RWPE2 (cell line): ENCODE measurements around the gene GPR78.

ENCODE experiments used
- ATAC-seq: fragments of 200-7000 bp; cut with Tn5 transposase; 3 replicates; pipeline ENCODE4 v1.9.1; 2021; ENCODE audit warnings: low read depth
- DNase-seq: peaks from one replicate; pipeline ENCODE4 v3.0.0-alpha.2; 2020; ENCODE audit warnings: low spot score
- H3K27ac ChIP-seq: fragments of 450-650 bp; 2 replicates; pipeline ENCODE4 v1.5.1; 2017; ENCODE audit warnings: mild to moderate bottlenecking; ENCODE audit not compliant: poor library complexity, severe bottlenecking
- H3K27me3 ChIP-seq: fragments of 250-450 bp; sonication (Bioruptor Pico); 2 replicates; pipeline ENCODE4 v1.5.1; 2021; ENCODE audit warnings: mild to moderate bottlenecking, moderate library complexity; ENCODE audit not compliant: insufficient read depth, poor library complexity, severe bottlenecking
- H3K36me3 ChIP-seq: fragments of 250-450 bp; sonication (Bioruptor Pico); 2 replicates; pipeline ENCODE4 v1.5.1; 2020; ENCODE audit warnings: low read depth, mild to moderate bottlenecking, moderate library complexity
- H3K4me1 ChIP-seq: fragments of 250-450 bp; sonication (Bioruptor Pico); 2 replicates; pipeline ENCODE4 v1.5.1; 2021; ENCODE audit warnings: mild to moderate bottlenecking, moderate library complexity; ENCODE audit not compliant: insufficient read depth, poor library complexity, severe bottlenecking
- H3K4me3 ChIP-seq: fragments of 250-450 bp; sonication (Bioruptor Pico); 2 replicates; pipeline ENCODE4 v1.5.1; 2021; ENCODE audit warnings: mild to moderate bottlenecking, moderate library complexity; ENCODE audit not compliant: severe bottlenecking
- H3K9me3 ChIP-seq: fragments of 250-450 bp; sonication (Bioruptor Pico); 2 replicates; pipeline ENCODE4 v1.5.1; 2021; ENCODE audit warnings: mild to moderate bottlenecking, moderate library complexity; ENCODE audit not compliant: severe bottlenecking
- TF ChIP-seq, protein P1 (sequence below): fragments of 450-650 bp; IDR thresholded peaks from one replicate; pipeline ENCODE4 v1.5.1; 2017; ENCODE audit warnings: mild to moderate bottlenecking, moderate library complexity; ENCODE audit not compliant: poor library complexity, severe bottlenecking

The GPR78 gene

DNA sequence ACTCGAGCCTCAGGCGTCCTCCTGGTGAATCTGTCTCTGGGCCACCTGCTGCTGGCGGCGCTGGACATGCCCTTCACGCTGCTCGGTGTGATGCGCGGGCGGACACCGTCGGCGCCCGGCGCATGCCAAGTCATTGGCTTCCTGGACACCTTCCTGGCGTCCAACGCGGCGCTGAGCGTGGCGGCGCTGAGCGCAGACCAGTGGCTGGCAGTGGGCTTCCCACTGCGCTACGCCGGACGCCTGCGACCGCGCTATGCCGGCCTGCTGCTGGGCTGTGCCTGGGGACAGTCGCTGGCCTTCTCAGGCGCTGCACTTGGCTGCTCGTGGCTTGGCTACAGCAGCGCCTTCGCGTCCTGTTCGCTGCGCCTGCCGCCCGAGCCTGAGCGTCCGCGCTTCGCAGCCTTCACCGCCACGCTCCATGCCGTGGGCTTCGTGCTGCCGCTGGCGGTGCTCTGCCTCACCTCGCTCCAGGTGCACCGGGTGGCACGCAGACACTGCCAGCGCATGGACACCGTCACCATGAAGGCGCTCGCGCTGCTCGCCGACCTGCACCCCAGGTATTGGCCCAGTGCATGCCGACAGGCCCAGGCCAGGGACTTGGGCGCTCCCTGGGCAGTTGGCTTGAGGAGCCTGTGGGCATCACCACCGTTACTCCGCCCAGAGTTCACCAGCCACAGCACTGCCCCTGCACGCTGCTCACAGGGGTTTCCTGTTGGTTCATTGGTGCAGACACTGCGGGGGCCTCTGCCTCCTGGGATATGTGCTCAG, 1.1 kb downstream of the GPR78 start:
- no peak overlapping the region for H3K4me3 ChIP-seq
- H3K9me3 ChIP-seq: no peaks in the 10 kb centered on the region
- ATAC-seq (no peak), DNase-seq (peak; percentile 49)
- H3K27ac ChIP-seq: no peak overlapping the region
- H3K27me3 ChIP-seq: peaks cover 30% of the 10 kb centered on the region
- TF ChIP-seq, protein P1, sequence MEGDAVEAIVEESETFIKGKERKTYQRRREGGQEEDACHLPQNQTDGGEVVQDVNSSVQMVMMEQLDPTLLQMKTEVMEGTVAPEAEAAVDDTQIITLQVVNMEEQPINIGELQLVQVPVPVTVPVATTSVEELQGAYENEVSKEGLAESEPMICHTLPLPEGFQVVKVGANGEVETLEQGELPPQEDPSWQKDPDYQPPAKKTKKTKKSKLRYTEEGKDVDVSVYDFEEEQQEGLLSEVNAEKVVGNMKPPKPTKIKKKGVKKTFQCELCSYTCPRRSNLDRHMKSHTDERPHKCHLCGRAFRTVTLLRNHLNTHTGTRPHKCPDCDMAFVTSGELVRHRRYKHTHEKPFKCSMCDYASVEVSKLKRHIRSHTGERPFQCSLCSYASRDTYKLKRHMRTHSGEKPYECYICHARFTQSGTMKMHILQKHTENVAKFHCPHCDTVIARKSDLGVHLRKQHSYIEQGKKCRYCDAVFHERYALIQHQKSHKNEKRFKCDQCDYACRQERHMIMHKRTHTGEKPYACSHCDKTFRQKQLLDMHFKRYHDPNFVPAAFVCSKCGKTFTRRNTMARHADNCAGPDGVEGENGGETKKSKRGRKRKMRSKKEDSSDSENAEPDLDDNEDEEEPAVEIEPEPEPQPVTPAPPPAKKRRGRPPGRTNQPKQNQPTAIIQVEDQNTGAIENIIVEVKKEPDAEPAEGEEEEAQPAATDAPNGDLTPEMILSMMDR: no peak
- no peaks in the 10 kb centered on the region for H3K4me1 ChIP-seq
- H3K36me3 ChIP-seq: no peaks in the 10 kb centered on the region

DNA sequence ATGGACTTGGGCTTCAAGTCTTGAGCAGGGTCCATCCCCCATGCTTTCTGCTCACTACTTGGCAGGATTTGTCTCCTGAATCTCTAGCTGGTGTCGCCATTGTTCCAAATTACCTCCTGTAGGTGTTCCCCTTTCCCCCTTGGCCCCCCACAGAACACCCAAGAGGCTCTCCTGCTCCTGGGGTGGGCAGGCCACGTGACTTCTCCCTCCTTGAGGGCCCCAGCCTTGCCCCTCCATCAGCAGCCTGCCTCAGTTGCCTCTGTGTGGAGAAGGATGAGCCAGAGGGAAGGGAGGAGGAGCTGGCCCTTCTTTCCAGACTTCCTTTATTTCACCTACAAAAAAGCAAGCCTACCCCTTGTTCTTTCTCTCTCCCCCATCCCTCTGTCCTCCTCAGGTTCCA, 1.8 kb downstream of the GPR78 start:
- Histone ChIP-seq H3K4me1 (no peaks in the 10 kb centered on the region), H3K27me3 (peaks cover 30% of the 10 kb centered on the region), H3K36me3 (no peaks in the 10 kb centered on the region), H3K4me3 (no peak overlapping the region), H3K9me3 (no peaks in the 10 kb centered on the region), H3K27ac (no peak overlapping the region)
- TF ChIP-seq, protein P1: no peak
- ATAC-seq: no peak
- peak; percentile 42 for DNase-seq

- Histone ChIP-seq H3K4me1 (no peaks in the 10 kb centered on the region), H3K27ac (no peak overlapping the region), H3K4me3 (no peak overlapping the region), H3K27me3 (peaks cover 26% of the 10 kb centered on the region), H3K9me3 (no peaks in the 10 kb centered on the region), H3K36me3 (no peaks in the 10 kb centered on the region)
- ATAC-seq: no peak
- peak; percentile 47 for DNase-seq
- TF ChIP-seq, protein P1: no peak
Observed at GRCh38 chr4:8582436-8582835, 2.2 kb downstream of the GPR78 start.

DNA sequence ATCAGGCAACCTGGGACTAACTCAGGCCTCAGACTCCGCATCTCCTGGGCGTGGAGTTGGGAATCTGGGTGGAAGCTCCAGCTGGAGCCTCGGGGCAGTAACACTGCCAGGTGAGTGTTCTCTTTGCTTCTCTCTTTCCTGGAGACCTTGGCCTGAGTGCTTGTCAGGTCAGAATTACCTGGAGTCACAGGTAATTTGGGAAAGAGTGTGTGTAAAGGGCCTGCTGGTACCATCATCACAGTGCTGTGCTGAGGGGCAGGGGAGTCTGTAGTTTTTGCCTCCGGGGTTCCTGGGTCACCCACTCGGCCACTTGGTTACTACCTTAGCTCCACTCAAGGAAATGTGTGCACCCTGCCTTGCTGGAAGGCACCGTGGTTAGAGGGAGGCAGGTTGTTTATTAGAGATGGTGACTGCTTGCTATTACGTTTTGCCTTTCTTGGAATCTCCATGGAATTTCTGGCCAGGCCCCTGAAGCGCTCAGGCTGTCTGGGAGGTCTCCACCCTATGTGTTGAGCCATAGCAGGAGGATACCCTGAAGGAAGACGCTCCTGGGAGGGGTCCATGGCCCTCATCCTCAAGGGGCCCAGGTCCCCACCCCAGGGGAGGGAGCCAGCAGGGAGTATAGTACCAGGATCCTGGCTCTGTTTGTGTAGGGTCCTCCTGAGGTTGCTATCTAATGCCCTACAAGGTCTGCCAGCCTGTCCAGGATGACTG, 2.9 kb downstream of the GPR78 start:
- H3K27me3 ChIP-seq: peaks cover 22% of the 10 kb centered on the region
- no peaks in the 10 kb centered on the region for H3K4me1 ChIP-seq
- DNase-seq (no peak), ATAC-seq (no peak)
- TF ChIP-seq, protein P1: no peak
- H3K27ac ChIP-seq: no peak overlapping the region
- no peaks in the 10 kb centered on the region for H3K36me3 ChIP-seq
- no peaks in the 10 kb centered on the region for H3K9me3 ChIP-seq
- no peak overlapping the region for H3K4me3 ChIP-seq

DNA sequence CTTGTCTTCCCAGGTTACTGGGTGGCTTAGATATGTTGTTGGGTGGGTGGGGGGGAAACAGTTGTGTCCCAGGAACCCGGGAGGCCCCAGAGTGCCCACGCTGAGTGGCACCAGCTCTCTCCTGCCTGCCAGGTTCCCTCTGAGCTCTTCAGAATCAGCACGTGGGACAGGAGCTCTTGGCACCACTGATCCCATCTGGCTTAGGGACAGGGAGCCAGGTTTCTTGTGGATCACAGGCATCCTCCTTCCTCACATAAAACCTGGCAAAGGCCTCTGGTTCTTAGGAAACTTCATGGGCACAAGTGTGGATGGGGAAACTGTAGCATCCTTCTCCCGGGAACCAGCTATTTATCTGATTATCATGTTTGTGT, 3.4 kb downstream of the GPR78 start:
- H3K27ac ChIP-seq: no peak overlapping the region
- H3K27me3 ChIP-seq: peaks cover 18% of the 10 kb centered on the region
- DNase-seq (peak; percentile 34), ATAC-seq (no peak)
- TF ChIP-seq, protein P1: no peak
- no peaks in the 10 kb centered on the region for H3K4me1 ChIP-seq
- no peaks in the 10 kb centered on the region for H3K9me3 ChIP-seq
- H3K36me3 ChIP-seq: no peaks in the 10 kb centered on the region
- no peak overlapping the region for H3K4me3 ChIP-seq
